Endothelial cell of umbilical vein (primary cell): ENCODE data around the gene ZP1.

Experiments
- CTCF ChIP-seq, 2 donors: IDR thresholded peaks; 1 replicate in 1 of 2; 2 replicates in 1 of 2; pipeline ENCODE4 v1.5.1; 2011; ENCODE audit warnings: low read length in 2 of 2, mild to moderate bottlenecking in 2 of 2, moderate library complexity in 2 of 2, control low read depth in 1 of 2, inconsistent platforms in 1 of 2, low read depth in 1 of 2; ENCODE audit not compliant: insufficient read depth in 1 of 2; ENCODE audit errors: extremely low read depth in 1 of 2
- GATA2 ChIP-seq: IDR thresholded peaks from 2 replicates; pipeline ENCODE4 v1.7.0; 2011; ENCODE audit warnings: low read depth, mild to moderate bottlenecking, moderate library complexity, mixed read lengths, low read length; ENCODE audit not compliant: insufficient read length, insufficient read depth
- JUN ChIP-seq: IDR thresholded peaks from 2 replicates; pipeline ENCODE4 v1.6.1; 2011; ENCODE audit warnings: borderline replicate concordance, low read depth; ENCODE audit not compliant: insufficient read length, insufficient read depth
- MAX ChIP-seq: IDR thresholded peaks from 2 replicates; pipeline ENCODE4 v1.6.1; 2011; ENCODE audit not compliant: insufficient read depth, insufficient read length
- POLR2A ChIP-seq: IDR thresholded peaks from 2 replicates; pipeline ENCODE4 v1.6.1; 2012; ENCODE audit warnings: low read depth, mild to moderate bottlenecking, control low read depth, low read length

- TF ChIP-seq CTCF (IDR thresholded peaks at IDR 0.05; ENCODE audit: extremely low read depth in 1 of 2, insufficient read depth in 1 of 2, low read depth in 1 of 2, low read length in 2 of 2), result no peak
- no peak for TF ChIP-seq GATA2
- TF ChIP-seq POLR2A, result no peak
- no peak for TF ChIP-seq JUN
- no peak for TF ChIP-seq MAX
These were observed 5.2 kb upstream of the ZP1 start for GRCh38 chr11:60862171-60862570.
